HG02571 (cell line): ENCODE measurements around the gene EXOSC7.
"Not testable (repeated sequence)": the region's sequence is repeated elsewhere in the genome, so short reads cannot be mapped to it uniquely, and the experiment has no call there.

ENCODE experiments used
- ATAC-seq: cut with Tn5 transposase; IDR thresholded peaks from one replicate; pipeline ENCODE4 v1.9.1; 2021; ENCODE audit warnings: mild to moderate bottlenecking, moderate library complexity; ENCODE audit not compliant: unreplicated experiment

The EXOSC7 gene

DNA sequence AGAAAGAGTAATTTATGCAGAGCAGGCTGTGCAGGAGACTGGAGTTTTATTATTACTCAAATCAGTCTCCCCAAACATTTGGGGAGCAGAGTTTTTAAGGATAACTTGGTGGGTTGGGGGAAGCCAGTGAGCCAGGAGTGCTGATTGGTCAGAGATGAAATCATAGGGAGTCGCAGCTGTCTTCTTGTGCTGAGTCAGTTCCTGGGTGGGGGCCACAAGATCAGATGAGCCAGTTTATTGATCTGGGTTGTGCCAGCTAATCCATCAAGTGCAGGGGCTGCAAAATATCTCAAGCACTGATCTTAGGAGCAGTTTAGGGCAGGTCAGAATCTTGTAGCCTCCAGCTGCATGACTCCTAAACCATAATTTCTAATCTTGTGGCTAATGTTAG, 77.8 kb downstream of the EXOSC7 start:
- not testable (repeated sequence) for ATAC-seq

DNA sequence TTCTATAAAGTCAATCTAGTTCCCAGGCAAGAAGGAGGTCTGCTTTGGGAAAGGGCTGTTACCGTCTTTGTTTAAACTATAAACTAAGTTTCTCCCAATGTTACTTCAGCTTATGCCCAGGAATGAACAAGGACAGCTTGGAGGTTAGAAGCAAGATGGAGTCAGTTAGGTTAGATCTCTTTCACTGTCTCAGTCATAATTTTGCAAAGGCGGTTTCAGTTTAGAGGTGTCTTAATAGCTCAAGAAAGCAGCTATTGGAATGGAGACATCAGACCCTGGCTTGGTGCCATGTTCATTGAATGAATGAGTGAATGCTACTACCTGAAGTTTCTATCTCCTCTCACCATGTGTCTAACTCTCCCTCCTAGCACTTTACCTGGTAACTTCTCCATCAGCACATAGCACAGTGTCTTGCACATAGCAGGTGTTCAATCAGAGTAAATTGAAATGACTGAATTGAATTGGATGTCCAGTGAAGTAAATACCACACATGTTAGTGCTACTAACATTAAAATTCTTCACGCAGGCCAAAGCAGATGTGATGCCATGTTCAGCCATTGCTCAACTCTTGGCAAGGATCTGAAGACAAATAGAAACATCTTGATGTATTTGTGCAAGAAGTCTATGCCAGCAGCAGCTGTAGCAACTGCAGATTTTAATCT, 78.3 kb downstream of the EXOSC7 start:
- no peak for ATAC-seq

DNA sequence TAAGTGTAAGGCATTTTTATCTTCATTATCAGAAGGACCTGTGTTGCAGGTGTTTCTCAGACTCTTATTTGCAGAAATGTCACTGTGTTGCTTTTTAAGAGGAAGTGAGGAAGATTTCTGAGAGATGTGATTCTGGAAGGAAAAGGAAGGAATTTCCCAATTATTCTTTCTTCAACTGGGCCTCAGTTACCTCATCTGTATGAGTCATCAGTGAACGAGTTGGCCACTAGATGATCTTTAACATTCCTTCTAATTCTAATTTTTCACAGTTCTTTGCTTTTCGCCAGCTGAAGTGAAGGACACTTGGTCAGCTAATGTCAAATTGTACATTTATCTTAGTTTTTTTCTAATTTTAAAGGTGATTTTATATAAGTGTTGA, 79.0 kb downstream of the EXOSC7 start:
- ATAC-seq: no peak

DNA sequence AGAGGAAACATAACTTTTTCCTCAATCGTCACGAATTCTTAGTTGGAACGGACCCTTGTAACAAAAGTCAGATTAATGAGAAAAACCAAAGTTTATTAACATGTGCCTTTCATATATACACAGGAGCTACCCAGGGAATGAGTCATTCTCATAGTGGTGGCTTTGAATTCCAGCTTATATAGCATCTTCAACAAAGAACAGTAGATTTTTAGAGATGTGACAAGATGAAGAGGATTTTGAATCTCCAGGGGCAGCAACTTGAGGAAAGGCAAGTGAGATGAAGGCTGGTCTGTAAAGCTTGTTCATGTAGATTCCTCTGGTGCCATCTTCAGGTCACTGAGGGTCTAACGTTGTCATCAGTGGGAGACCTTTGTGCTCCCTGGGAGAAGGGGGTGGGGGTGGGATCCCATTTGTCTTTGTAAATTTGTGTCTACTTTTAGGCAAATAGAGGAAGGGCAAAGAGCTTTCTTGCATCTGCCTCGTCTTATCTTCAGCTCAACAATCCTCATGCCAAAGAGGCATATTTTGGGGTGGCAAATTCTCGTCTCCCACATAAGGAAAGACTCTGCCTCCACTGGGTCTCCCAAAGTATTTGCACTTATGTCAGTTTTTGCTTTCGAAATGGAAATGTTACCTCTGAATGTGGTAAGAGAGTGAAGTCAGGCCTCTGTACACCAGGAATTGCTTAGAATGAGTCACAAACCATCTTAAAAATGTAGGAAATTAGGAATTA, 79.5 kb downstream of the EXOSC7 start:
- ATAC-seq: no peak

DNA sequence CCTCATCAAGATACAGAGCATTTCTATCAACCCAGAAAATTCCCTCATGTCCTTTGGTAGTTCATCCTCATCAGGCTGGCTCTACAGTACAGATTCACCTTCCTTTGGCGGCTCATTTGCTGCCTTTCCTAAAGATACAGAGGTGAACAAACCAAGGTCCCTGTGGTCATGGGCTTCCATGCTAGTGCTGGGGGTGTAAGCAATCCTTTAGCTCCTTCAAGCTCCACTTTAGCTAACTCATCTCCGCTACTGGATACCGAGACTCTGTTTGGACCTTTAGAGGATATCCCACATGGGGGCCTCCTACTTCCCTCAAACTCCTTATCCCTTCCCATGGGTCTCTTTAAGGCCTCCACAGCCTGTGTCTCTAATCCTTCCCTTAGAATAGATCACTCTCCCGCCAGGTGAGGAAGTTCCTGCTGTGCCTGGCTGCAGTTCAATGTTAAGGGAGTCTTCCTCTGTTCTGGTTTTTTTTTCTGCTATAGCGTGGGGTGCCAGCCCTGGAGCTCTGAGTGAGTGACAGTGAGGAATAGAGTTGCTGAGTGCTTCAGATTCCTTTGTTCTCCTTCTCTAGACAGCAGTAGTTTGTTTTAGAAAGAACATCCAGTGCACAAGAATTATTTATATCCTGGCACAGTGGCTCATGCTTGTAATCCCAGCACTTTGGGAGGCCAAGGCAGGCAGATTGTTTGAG, 80.7 kb downstream of the EXOSC7 start:
- ATAC-seq: no peak

DNA sequence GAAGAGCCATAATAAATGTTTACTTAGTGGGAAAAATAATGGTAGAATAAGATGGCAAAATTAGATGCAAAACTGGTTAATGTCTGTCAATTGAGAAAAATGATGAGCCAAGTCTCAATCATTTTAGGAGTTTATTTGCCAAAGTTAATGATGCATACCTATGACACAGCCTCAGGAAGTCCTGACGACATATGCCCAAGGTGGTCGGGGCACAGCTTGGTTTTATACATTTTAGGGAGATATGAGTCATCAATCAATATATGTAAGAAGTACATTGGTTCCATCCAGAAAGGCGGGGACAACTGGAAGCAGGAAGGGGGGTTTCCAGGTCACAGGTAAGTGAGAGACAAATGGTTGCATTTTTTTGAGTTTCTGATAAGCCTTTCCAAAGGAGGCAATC, 81.5 kb downstream of the EXOSC7 start:
- ATAC-seq: no peak

DNA sequence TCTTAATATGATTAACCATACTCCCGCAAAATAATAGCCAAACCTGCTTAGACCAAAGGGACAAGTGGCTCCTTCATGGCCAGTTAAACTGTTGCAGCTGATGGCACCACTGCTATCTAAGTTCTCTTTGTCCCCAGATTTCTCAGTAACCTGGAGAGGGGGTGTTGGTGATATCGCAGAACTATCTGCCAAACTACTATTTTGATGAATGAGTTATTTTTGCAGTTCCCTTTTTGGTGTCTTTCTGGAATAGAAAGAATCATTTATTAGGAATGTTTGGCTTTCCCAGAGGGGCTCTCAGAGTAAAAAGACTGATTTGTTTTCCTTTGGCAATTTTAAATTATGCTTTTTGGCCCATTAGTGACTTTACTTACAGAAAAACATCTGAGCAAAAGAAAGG, 83.1 kb downstream of the EXOSC7 start:
- ATAC-seq: no peak

DNA sequence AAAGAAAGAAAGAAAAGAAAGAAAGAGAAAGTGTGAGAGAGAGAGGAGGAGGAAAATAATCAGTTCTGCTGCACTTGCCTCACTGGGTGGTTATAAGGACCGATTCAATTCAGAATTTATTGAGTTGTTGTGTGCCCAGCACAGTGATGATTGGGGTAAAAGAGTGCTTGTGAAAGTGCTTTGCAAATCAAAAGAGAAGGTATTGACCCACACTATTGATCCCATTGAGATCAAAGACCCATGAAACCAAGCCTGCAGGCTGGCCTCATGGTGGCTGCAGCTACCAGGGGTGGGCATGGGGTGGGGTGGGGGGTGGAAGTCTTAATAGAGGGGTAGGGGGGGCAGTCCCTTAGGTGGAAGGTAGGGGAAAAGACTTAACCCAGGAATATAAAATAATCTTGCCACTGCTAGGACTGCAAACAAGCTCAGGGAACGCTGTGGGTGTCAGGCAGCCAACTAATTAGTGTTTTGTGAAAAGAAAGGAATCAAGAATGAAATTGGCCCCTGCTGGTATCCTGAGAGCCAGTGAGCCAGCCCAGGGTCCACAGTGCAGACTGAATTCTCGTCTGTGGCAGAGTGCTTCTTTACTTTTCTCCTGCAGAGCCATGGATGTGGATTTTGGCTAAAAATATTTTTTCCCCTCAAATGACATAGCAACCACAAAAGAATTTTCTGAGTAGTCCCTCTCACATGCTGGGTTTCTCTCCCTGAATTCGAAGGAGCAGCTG, 84.3 kb downstream of the EXOSC7 start:
- ATAC-seq: no peak
